SU-DHL-6 (cell line): ENCODE measurements around the gene NDUFB3.
A peak's percentile ranks its signal among the peaks of the same experiment; 100 is the strongest.
"Not testable (repeated sequence)": the region's sequence is repeated elsewhere in the genome, so short reads cannot be mapped to it uniquely, and the experiment has no call there.

Source experiments
- H2AFZ ChIP-seq: fragments of 200-600 bp; sonication (generic); 2 replicates; pipeline ENCODE4 v1.6.1; 2014; ENCODE audit warnings: low read depth, mild to moderate bottlenecking, moderate library complexity, mixed read lengths, antibody characterized with exemption, low read length; ENCODE audit not compliant: severe bottlenecking
- H3F3A ChIP-seq: fragments of 200-600 bp; shearing (Covaris generic); 2 replicates; pipeline ENCODE4 v1.6.0; 2016; ENCODE audit warnings: antibody characterized with exemption, mild to moderate bottlenecking; ENCODE audit not compliant: insufficient read depth
- H3K27ac ChIP-seq: fragments of 200-600 bp; sonication (generic); 2 replicates; pipeline ENCODE4 v1.5.1; 2016; ENCODE audit warnings: low read depth, mild to moderate bottlenecking, low read length, moderate library complexity, mixed read lengths
- H3K27me3 ChIP-seq: fragments of 200-600 bp; sonication (generic), shearing (Covaris generic); 2 replicates; pipeline ENCODE4 v1.6.0; 2014; ENCODE audit warnings: mild to moderate bottlenecking, low read length
- H3K36me3 ChIP-seq: fragments of 200-600 bp; sonication (generic); 2 replicates; pipeline ENCODE4 v1.6.1; 2014; ENCODE audit warnings: mild to moderate bottlenecking, low read length, mixed read lengths
- H3K4me2 ChIP-seq: fragments of 300-600, 200-600 bp; shearing (Covaris generic), sonication (generic); 2 replicates; pipeline ENCODE4 v1.6.0; 2014; ENCODE audit warnings: low read length, low read depth, mild to moderate bottlenecking; ENCODE audit not compliant: poor library complexity, severe bottlenecking
- H3K4me3 ChIP-seq: fragments of 200-600 bp; sonication (generic); 2 replicates; pipeline ENCODE4 v1.5.1; 2014; ENCODE audit warnings: antibody characterized with exemption, low read length, mild to moderate bottlenecking, mixed read lengths; ENCODE audit not compliant: insufficient read depth, poor library complexity, severe bottlenecking
- H3K79me2 ChIP-seq: fragments of 200-600 bp; sonication (generic); 2 replicates; pipeline ENCODE4 v1.6.1; 2014; ENCODE audit warnings: mild to moderate bottlenecking, low read length, moderate library complexity; ENCODE audit not compliant: insufficient read depth
- H3K9ac ChIP-seq: fragments of 200-600 bp; sonication (generic); 2 replicates; pipeline ENCODE4 v1.7.0; 2014; ENCODE audit warnings: mild to moderate bottlenecking, low read length
- H3K9me2 ChIP-seq: fragments of 200-600 bp; sonication (generic); replicated peaks from 2 replicates; pipeline ENCODE4 v1.6.1; 2014; ENCODE audit warnings: low read length; ENCODE audit not compliant: insufficient read depth
- H3K9me3 ChIP-seq: fragments of 200-600 bp; sonication (generic); 2 replicates; pipeline ENCODE4 v1.6.1; 2014; ENCODE audit warnings: low read length, mixed read lengths; ENCODE audit not compliant: insufficient read depth
- H4K20me1 ChIP-seq: fragments of 200-600 bp; sonication (generic); 2 replicates; pipeline ENCODE4 v1.6.1; 2014; ENCODE audit warnings: low read depth, mild to moderate bottlenecking, antibody characterized with exemption, low read length, moderate library complexity, mixed read lengths
- CTCF ChIP-seq: fragments of 200-600 bp; sonication (generic); IDR thresholded peaks from one replicate; pipeline ENCODE4 v1.5.1; 2017; ENCODE audit warnings: antibody characterized with exemption, mild to moderate bottlenecking, low read length, moderate library complexity; ENCODE audit not compliant: insufficient read depth, poor library complexity, severe bottlenecking
- EZH2phosphoT487 ChIP-seq: fragments of 200-600 bp; sonication (generic), shearing (Covaris generic); conservative IDR thresholded peaks from 2 replicates; pipeline ENCODE4 v1.6.1; 2018; ENCODE audit warnings: mild to moderate bottlenecking, antibody characterized with exemption, low read length, moderate library complexity, mixed read lengths

NDUFB3 gene

GRCh38 chr2:201071479-201072200 lies at the start of gene NDUFB3, which contains the start of gene HYCC2:
TSS of gene NDUFB3 (plus strand) at chr2:201072001. CDS start at chr2:201078883, 6,882 bp downstream.
TSS of gene HYCC2 (minus strand) at chr2:201071671. CDS start at chr2:201024009, 47,662 bp downstream.
- H3K9me3 ChIP-seq, result no peaks in the 10 kb centered on the region
- 0 out of 2 replicates have a peak, but pooled peaks cover 5% of the 10 kb centered on the region for H3K36me3 ChIP-seq
- H3K9ac ChIP-seq, result peak within 1 kb of the TSS; percentile 69
- peaks cover 4% of the 10 kb centered on the region; the same call in 1 of the 2 replicates for H3F3A ChIP-seq
- H3K9me2 ChIP-seq, result no peaks in the 10 kb centered on the region
- H3K79me2 ChIP-seq, result peaks cover 75% of the 10 kb centered on the region
- peak within 1 kb of the TSS; percentile 72 for H3K27ac ChIP-seq
- H3K4me3 ChIP-seq, result peak within 1 kb of the TSS; percentile 86
- peak within 1 kb of the TSS; percentile 81 for H2AFZ ChIP-seq
- H4K20me1 ChIP-seq, result no peaks in the 10 kb centered on the region
- TF ChIP-seq CTCF (no peak), EZH2phosphoT487 (no peak)
- H3K4me2 ChIP-seq, result peak within 1 kb of the TSS; percentile 100
- H3K27me3 ChIP-seq, result no peaks in the 10 kb centered on the region

GRCh38 chr2:201024518-201024917 lies 47.3 kb upstream of the NDUFB3 start:
- no peak overlapping the region for H3K4me2 ChIP-seq
- TF ChIP-seq CTCF (no peak), EZH2phosphoT487 (no peak)
- H3K9ac ChIP-seq, result no peak overlapping the region
- no peaks in the 10 kb centered on the region for H3K9me2 ChIP-seq
- no peaks in the 10 kb centered on the region for H3K9me3 ChIP-seq
- no peak overlapping the region for H3K27ac ChIP-seq
- H3K27me3 ChIP-seq, result no peaks in the 10 kb centered on the region
- no peak overlapping the region for H3K4me3 ChIP-seq
- peaks cover 4% of the 10 kb centered on the region; the same call in 1 of the 2 replicates for H3K36me3 ChIP-seq
- peaks cover 24% of the 10 kb centered on the region for H3K79me2 ChIP-seq
- no peak overlapping the region for H2AFZ ChIP-seq
- no peaks in the 10 kb centered on the region for H4K20me1 ChIP-seq
- no peaks in the 10 kb centered on the region for H3F3A ChIP-seq

GRCh38 chr2:201034355-201034754 lies 37.4 kb upstream of the NDUFB3 start:
- H3K9me2 ChIP-seq, H3K27me3 ChIP-seq, H4K20me1 ChIP-seq, H3K36me3 ChIP-seq, H3K9ac ChIP-seq, H3K27ac ChIP-seq, H3K4me3 ChIP-seq, H3K9me3 ChIP-seq, H3K4me2 ChIP-seq, H3F3A ChIP-seq, H2AFZ ChIP-seq: not testable (repeated sequence)
- peaks cover 19% of the 10 kb centered on the region; the same call in 1 of the 2 replicates for H3K79me2 ChIP-seq

GRCh38 chr2:201038361-201038760 lies 33.4 kb upstream of the NDUFB3 start:
- H3F3A ChIP-seq, H3K9ac ChIP-seq, H3K4me3 ChIP-seq, H3K9me2 ChIP-seq, H4K20me1 ChIP-seq, H3K4me2 ChIP-seq, H3K27me3 ChIP-seq, H2AFZ ChIP-seq, H3K36me3 ChIP-seq, H3K9me3 ChIP-seq, H3K79me2 ChIP-seq, H3K27ac ChIP-seq: not testable (repeated sequence)
